ENCODE results near the gene DCTN4. TPM values are rescaled to one million over a fixed set of nuclear protein-coding genes. Genes with fewer than 3 reads are reported as not detected.

DCTN4 gene
- total RNA-seq, 8 experiments from 2014 or later = 59.6 to 90.8 (median 77.3) TPM

DNA sequence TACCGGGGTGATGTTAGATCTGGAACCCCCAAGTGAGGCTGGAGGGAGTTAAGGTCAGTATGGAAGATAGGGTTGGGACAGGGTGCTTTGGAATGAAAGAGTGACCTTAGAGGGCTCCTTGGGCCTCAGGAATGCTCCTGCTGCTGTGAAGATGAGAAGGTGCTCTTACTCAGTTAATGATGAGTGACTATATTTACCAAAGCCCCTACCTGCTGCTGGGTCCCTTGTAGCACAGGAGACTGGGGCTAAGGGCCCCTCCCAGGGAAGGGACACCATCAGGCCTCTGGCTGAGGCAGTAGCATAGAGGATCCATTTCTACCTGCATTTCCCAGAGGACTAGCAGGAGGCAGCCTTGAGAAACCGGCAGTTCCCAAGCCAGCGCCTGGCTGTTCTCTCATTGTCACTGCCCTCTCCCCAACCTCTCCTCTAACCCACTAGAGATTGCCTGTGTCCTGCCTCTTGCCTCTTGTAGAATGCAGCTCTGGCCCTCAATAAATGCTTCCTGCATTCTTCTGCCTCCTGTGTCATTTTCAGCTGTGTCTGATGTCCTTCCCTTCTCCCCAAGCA lies 100.0 kb downstream of the DCTN4 start:
- no peak for ATAC-seq (replicated peaks in 6 of 8)
- 0 to 100% (median 67%) methylated on average over 1 to 3 of the region's 3 CpGs; no CpG with 5 or more reads in 3 of the 10 experiments for WGBS, 10 experiments
- H3K27ac ChIP-seq = no peak overlapping the region
- in situ Hi-C loops (cut with MboI; ENCODE audit: low pct_unique_long_range_greater_than_20kb in 2 of 9, low sequenced_read_pairs in 9 of 9, unreplicated experiment in 9 of 9) = loop anchor here in 6 of 9 experiments (10.0 to 25.0 kb wide), 3 partner anchors 94 to 196 kb away; no protein-coding TSS in a partner anchor
- H3K4me3 ChIP-seq = no peak overlapping the region
- peaks cover 0 to 12% of the 10 kb centered on the region in 2 donors for H3K4me1 ChIP-seq (replicated peaks in 1 of 2)

Other genes starting within 250 kb of the DCTN4 start
- gene SYNPO, start 118.4 kb downstream of the DCTN4 start, total RNA-seq = 10 to 100 TPM in 2 of 8 experiments, 1 to 10 TPM in 3, under 1 TPM in 3; 0.27 to 17.5 (median 4.4) TPM
- 1 to 10 TPM in 7 of 8 experiments, under 1 TPM in 1; 0.87 to 4.7 (median 1.9) TPM for gene MYOZ3, start 97.8 kb downstream of the DCTN4 start, total RNA-seq
- 10 to 100 TPM; 26.4 to 52.5 (median 42.5) TPM for gene RBM22, start 58.0 kb downstream of the DCTN4 start, total RNA-seq
- gene SMIM3, start 19.7 kb upstream of the DCTN4 start, total RNA-seq = 10 to 100 TPM in 1 of 8 experiments, 1 to 10 TPM in 6, under 1 TPM in 1; 0.97 to 14.5 (median 1.8) TPM
- under 1 TPM in 3 of 8 experiments, not detected in 5; 0.05 to 0.52 (median 0.46) TPM for gene IRGM, start 87.5 kb upstream of the DCTN4 start, total RNA-seq
- 10 to 100 TPM in 3 of 8 experiments, 1 to 10 TPM in 1, under 1 TPM in 4; 0.05 to 18.3 (median 1.4) TPM for gene ZNF300, start 146.0 kb upstream of the DCTN4 start, total RNA-seq

All from motor neuron (in vitro differentiated cells).